GM12878 (cell line): ENCODE data around the gene MYL11. TPM values are rescaled to one million over a fixed set of nuclear protein-coding genes. Genes with fewer than 3 reads are reported as not detected.

ENCODE experiments used
- ATAC-seq: fragments of 200-7000 bp; cut with Tn5 transposase; 3 replicates; pipeline ENCODE4 v1.9.1; 2020; ENCODE audit warnings: mild to moderate bottlenecking, moderate library complexity
- BruUV-seq: library from RNA; stranded (reverse); fragments of 400-500 nt; replicated peaks from 2 replicates; lab custom pipeline; 2021; lab: Mats Ljungman, UMichigan
- CTCF ChIA-PET: fragments of 300-600 bp; sonication (Branson Sonifier 250); formaldehyde crosslinking; extraction: SDS; loops from one replicate; lab custom pipeline; 2021; ENCODE audit warnings: inconsistent platforms; lab: Yijun Ruan, JAX
- POLR2A ChIA-PET: fragments of 350-600 bp; formaldehyde crosslinking; extraction: SDS; loops from one replicate; lab custom pipeline; 2021; ENCODE audit warnings: inconsistent platforms; lab: Charles Lee
- RAD21 ChIA-PET: fragments of 300-600 bp; sonication (Branson Sonifier 250); formaldehyde crosslinking; loops from one replicate; lab custom pipeline; 2023; ENCODE audit warnings: antibody characterized with exemption; ENCODE audit not compliant: unreplicated experiment; lab: Charles Lee
- SMC1A ChIA-PET: fragments of 300-600 bp; sonication (Branson Sonifier 250); formaldehyde crosslinking; loops from one replicate; lab custom pipeline; 2023; ENCODE audit not compliant: unreplicated experiment, uncharacterized antibody; lab: Charles Lee
- DNase-seq: peaks from one replicate; pipeline ENCODE4 v3.0.0-alpha.2; 2011; ENCODE audit warnings: low read depth, low spot score
- FAIRE-seq: peaks from 3 replicates; lab custom pipeline; 2011; peaks lifted over from hg19 to GRCh38; lab: Jason Lieb, UNC
- H2AFZ ChIP-seq: 2 replicates; pipeline ENCODE4 v1.6.0; 2011; ENCODE audit warnings: low read depth, low read length, control low read depth; ENCODE audit not compliant: control insufficient read depth
- H3K27ac ChIP-seq: 2 replicates; pipeline ENCODE4 v1.5.1; 2011; ENCODE audit warnings: control low read depth; ENCODE audit not compliant: control insufficient read depth, insufficient read depth
- H3K27me3 ChIP-seq, 2 experiments: replicated peaks in 1 of 2; 2 replicates each; pipeline versions ENCODE4 v1.6.0 to v1.6.1; 2011; ENCODE audit warnings: low read length in 1 of 2; ENCODE audit not compliant: control insufficient read depth in 2 of 2, insufficient read depth in 2 of 2
- H3K36me3 ChIP-seq, 2 experiments: 2 replicates each; pipeline ENCODE4 v1.5.1; 2011; ENCODE audit warnings: low read length in 1 of 2; ENCODE audit not compliant: control insufficient read depth in 2 of 2, insufficient read depth in 2 of 2
- H3K4me1 ChIP-seq: 2 replicates; pipeline ENCODE4 v1.6.1; 2011; ENCODE audit warnings: mild to moderate bottlenecking, low read length, moderate library complexity, mixed read lengths; ENCODE audit not compliant: control insufficient read depth, insufficient read depth
- H3K4me2 ChIP-seq: 2 replicates; pipeline ENCODE4 v1.6.0; 2011; ENCODE audit warnings: control low read depth; ENCODE audit not compliant: control insufficient read depth, insufficient read depth
- H3K4me3 ChIP-seq: fragments of 200-600 bp; sonication (generic); 2 replicates; pipeline ENCODE4 v1.5.1; 2016
- H3K79me2 ChIP-seq: 2 replicates; pipeline ENCODE4 v1.6.0; 2011; ENCODE audit warnings: low read length; ENCODE audit not compliant: control insufficient read depth, insufficient read depth
- H3K9ac ChIP-seq: 2 replicates; pipeline ENCODE4 v1.8.0; 2011; ENCODE audit warnings: low read length, control low read depth, mixed read lengths; ENCODE audit not compliant: control insufficient read depth, insufficient read depth
- H3K9me3 ChIP-seq: replicated peaks from 3 replicates; pipeline ENCODE4 v1.5.1; 2011; ENCODE audit warnings: mild to moderate bottlenecking, low read length; ENCODE audit not compliant: control insufficient read depth, insufficient read depth
- H4K20me1 ChIP-seq: 2 replicates; pipeline ENCODE4 v1.6.0; 2011; ENCODE audit not compliant: control insufficient read depth, insufficient read depth
- NFXL1 ChIP-seq: fragments of 450-650 bp; IDR thresholded peaks from 2 replicates; pipeline ENCODE4 v1.6.1; 2017; ENCODE audit warnings: antibody characterized with exemption, mild to moderate bottlenecking, borderline replicate concordance
- POLR2A ChIP-seq: IDR thresholded peaks from 2 replicates; pipeline ENCODE4 v1.6.1; 2011; ENCODE audit warnings: low read depth, mild to moderate bottlenecking, low read length
- WGBS: methylation state at CpG from one replicate; pipeline ENCODE4 v1.1.6; 2016; ENCODE audit warnings: low lambda C conversion rate; ENCODE audit not compliant: insufficient replicate concordance, insufficient coverage; ENCODE audit errors: missing lambda C conversion rate; 5-methylcytosine and 5-hydroxymethylcytosine counted together
- in situ Hi-C: fragments of 300-500 bp; cut with MboI; formaldehyde crosslinking; loops from 9 replicates; pipeline ENCODE4 v1.14.3; 2018; ENCODE audit warnings: mixed read lengths
- intact Hi-C: fragments of 100-400 bp; cut with micrococcal nuclease; formaldehyde crosslinking; loops from one replicate; pipeline ENCODE4 v1.14.2; 2022; ENCODE audit not compliant: unreplicated experiment
- polyA plus RNA-seq, 11 experiments: library from polyadenylated mRNA; depleted of rRNA in 4 of 11; unstranded in 6 of 11; stranded (reverse) in 5 of 11; fragments of >200 nt; fragmentation: Nextera tagmentation in 4 of 11; fragmentation: Illumina TruSeq in 1 of 11; extraction: Ambion mirVana in 4 of 11; extraction: Trizol in 1 of 11; gene quantifications; 1 replicate in 1 of 11; 2 replicates in 10 of 11; pipeline versions ENCODE4 v1.2.1 to v1.2.3, GENCODE V29; 2011 to 2016; ENCODE audit warnings: inconsistent platforms in 2 of 11, missing spikeins in 2 of 11, low read depth in 1 of 11
- small RNA-seq: library from RNA; depleted of rRNA; stranded (forward); fragments of <200 nt; gene quantifications from one replicate; pipeline ENCODE3, GENCODE V24; 2014
- total RNA-seq, 4 experiments: library from RNA; depleted of rRNA in 3 of 4; stranded (reverse); fragments of >200 nt in 3 of 4; fragmentation: Illumina TruSeq in 1 of 4; extraction: Trizol in 1 of 4; gene quantifications; 2 replicates each; pipeline versions ENCODE4 v1.2.1 to v1.2.3, GENCODE V29; 2013 to 2021

Gene MYL11
- total and polyA plus RNA-seq, 10 of the 15 experiments (the other 5 are each of a cell fraction or from before 2014, with no cell fraction given): 0.19 to 1.2 (median 0.61) TPM; not detected in 5

DNA sequence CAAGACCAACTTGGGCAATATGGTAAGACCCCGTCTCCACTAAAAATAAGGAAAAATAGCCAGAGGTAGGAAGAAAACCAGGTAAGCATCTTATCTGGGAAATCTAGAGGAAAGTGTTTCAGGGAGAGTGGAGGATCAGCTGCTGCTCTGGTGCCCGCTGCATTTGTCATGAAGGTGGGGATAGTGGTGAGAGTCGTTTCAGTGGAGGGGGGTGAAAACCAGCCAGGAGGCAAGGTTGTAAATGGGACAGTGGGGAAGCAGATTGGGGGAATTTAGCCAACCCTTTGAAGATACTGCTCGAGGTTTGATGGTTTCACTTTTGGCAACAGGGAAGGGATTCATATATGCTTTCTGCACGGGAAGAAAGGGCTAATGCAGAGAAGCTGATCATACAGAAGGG, 46.4 kb downstream of the MYL11 start:
- H2AFZ ChIP-seq: no peak overlapping the region
- RAD21 ChIA-PET: no interaction called here
- ATAC-seq (no peak), FAIRE-seq (no peak), DNase-seq (no peak)
- SMC1A ChIA-PET: interaction anchor here (0.9 to 2.9 kb wide), 3 partner anchors 9 to 13 kb away, joined by 3 to 12 read pairs (median 3); partner anchors contain the start of gene DCTPP1
- H3K79me2 ChIP-seq: no peaks in the 10 kb centered on the region; the same call in none of the 2 replicates
- TF ChIP-seq POLR2A: 0 out of 2 replicates have a peak, but pooled peaks have one; percentile 4
- no peak for TF ChIP-seq NFXL1
- peaks cover 8% of the 10 kb centered on the region for H3K4me1 ChIP-seq
- H3K36me3 ChIP-seq: peaks cover 9 to 11% of the 10 kb centered on the region in 2 experiments
- no peak overlapping the region for H3K27ac ChIP-seq
- intact Hi-C loops (no loop called here), in situ Hi-C loops (no loop called here)
- BruUV-seq: no TSS peak
- CTCF ChIA-PET: no interaction called here
- POLR2A ChIA-PET: interaction anchor here (0.6 to 1.1 kb wide), 2 partner anchors 64 to 205 kb away, joined by 5 to 6 read pairs; no protein-coding TSS in a partner anchor
- H3K4me2 ChIP-seq: no peak overlapping the region
- no peaks in the 10 kb centered on the region for H3K27me3 ChIP-seq
- no peaks in the 10 kb centered on the region for H3K9me3 ChIP-seq
- no peaks in the 10 kb centered on the region for H4K20me1 ChIP-seq
- H3K9ac ChIP-seq: no peak overlapping the region
- no peak overlapping the region for H3K4me3 ChIP-seq
- 50% methylated on average over 5 of the region's 5 CpGs for WGBS

Small RNA genes within 50 kb of the gene (small RNA-seq; reads per million reads assigned to genes)
- gene RF00406: 0.70 reads per million, percentile 19 among the genes with 10 or more reads in this experiment

Other genes with a start within 250 kb of the MYL11 start
Only the 7 nearest of the 19 such genes appear.
- gene CD2BP2, start 19.5 kb upstream of the MYL11 start, total RNA-seq (2014; rRNA removed): 25.1 and 27.9 TPM in 2 replicates
- 26.5 and 29.3 TPM in 2 replicates for gene CD2BP2, start 19.5 kb upstream of the MYL11 start, total RNA-seq (2014; rRNA removed; fragmentation: Illumina TruSeq; extraction: Trizol)
- 47.9 and 52.8 TPM in 2 replicates for gene CD2BP2, start 19.5 kb upstream of the MYL11 start, total RNA-seq (2021)
- 36.7 and 46.6 TPM in 2 replicates for gene CD2BP2, start 19.5 kb upstream of the MYL11 start, polyA plus RNA-seq (2011; rRNA removed)
- gene CD2BP2, start 19.5 kb upstream of the MYL11 start, polyA plus RNA-seq (2014; fragmentation: Illumina TruSeq; extraction: Trizol): 26.8 and 33.3 TPM in 2 replicates
- 1 to 10 TPM; 3.3 to 5.5 TPM for gene CD2BP2, start 19.5 kb upstream of the MYL11 start, polyA plus RNA-seq (2014; fragmentation: Nextera tagmentation; extraction: Ambion mirVana)
- 34.3 and 35.8 TPM in 2 replicates for gene CD2BP2, start 19.5 kb upstream of the MYL11 start, polyA plus RNA-seq (2014; rRNA removed)
- gene CD2BP2, start 19.5 kb upstream of the MYL11 start, polyA plus RNA-seq (2016; fragmentation: Nextera tagmentation; extraction: Ambion mirVana): 10 to 100 TPM; 44.5 to 46.0 TPM
- gene TBC1D10B, start 4.3 kb upstream of the MYL11 start, total RNA-seq (2014; rRNA removed): 19.5 and 25.5 TPM in 2 replicates
- gene TBC1D10B, start 4.3 kb upstream of the MYL11 start, total RNA-seq (2014; rRNA removed; fragmentation: Illumina TruSeq; extraction: Trizol): 11.5 TPM in 2 replicates
- 44.0 and 51.2 TPM in 2 replicates for gene TBC1D10B, start 4.3 kb upstream of the MYL11 start, total RNA-seq (2021)
- gene TBC1D10B, start 4.3 kb upstream of the MYL11 start, polyA plus RNA-seq (2011; rRNA removed): 6.4 and 11.4 TPM in 2 replicates
- 15.7 and 19.0 TPM in 2 replicates for gene TBC1D10B, start 4.3 kb upstream of the MYL11 start, polyA plus RNA-seq (2014; fragmentation: Illumina TruSeq; extraction: Trizol)
- 1 to 10 TPM; 2.2 to 4.4 TPM for gene TBC1D10B, start 4.3 kb upstream of the MYL11 start, polyA plus RNA-seq (2014; fragmentation: Nextera tagmentation; extraction: Ambion mirVana)
- gene TBC1D10B, start 4.3 kb upstream of the MYL11 start, polyA plus RNA-seq (2014; rRNA removed): 26.2 and 30.7 TPM in 2 replicates
- 10 to 100 TPM in 1 of 2 experiments, 1 to 10 TPM in 1; 6.9 to 11.6 TPM for gene TBC1D10B, start 4.3 kb upstream of the MYL11 start, polyA plus RNA-seq (2016; fragmentation: Nextera tagmentation; extraction: Ambion mirVana)
- gene SEPTIN1, start 7.8 kb downstream of the MYL11 start, total RNA-seq (2014; rRNA removed): 85.4 and 89.7 TPM in 2 replicates
- gene SEPTIN1, start 7.8 kb downstream of the MYL11 start, total RNA-seq (2014; rRNA removed; fragmentation: Illumina TruSeq; extraction: Trizol): 47.7 and 52.6 TPM in 2 replicates
- 124 and 125 TPM in 2 replicates for gene SEPTIN1, start 7.8 kb downstream of the MYL11 start, total RNA-seq (2021)
- gene SEPTIN1, start 7.8 kb downstream of the MYL11 start, polyA plus RNA-seq (2011; rRNA removed): 42.5 and 62.5 TPM in 2 replicates
- gene SEPTIN1, start 7.8 kb downstream of the MYL11 start, polyA plus RNA-seq (2014; fragmentation: Illumina TruSeq; extraction: Trizol): 85.0 and 130 TPM in 2 replicates
- gene SEPTIN1, start 7.8 kb downstream of the MYL11 start, polyA plus RNA-seq (2014; fragmentation: Nextera tagmentation; extraction: Ambion mirVana): 10 to 100 TPM in 1 of 2 experiments, 1 to 10 TPM in 1; 2.8 to 16.0 TPM
- 98.4 and 124 TPM in 2 replicates for gene SEPTIN1, start 7.8 kb downstream of the MYL11 start, polyA plus RNA-seq (2014; rRNA removed)
- gene SEPTIN1, start 7.8 kb downstream of the MYL11 start, polyA plus RNA-seq (2016; fragmentation: Nextera tagmentation; extraction: Ambion mirVana): 100 to 1,000 TPM; 147 to 153 TPM
- 10.5 and 10.6 TPM in 2 replicates for gene ZNF48, start 20.6 kb downstream of the MYL11 start, total RNA-seq (2014; rRNA removed)
- 6.4 and 6.6 TPM in 2 replicates for gene ZNF48, start 20.6 kb downstream of the MYL11 start, total RNA-seq (2014; rRNA removed; fragmentation: Illumina TruSeq; extraction: Trizol)
- 11.1 and 12.0 TPM in 2 replicates for gene ZNF48, start 20.6 kb downstream of the MYL11 start, total RNA-seq (2021)
- 3.2 and 4.0 TPM in 2 replicates for gene ZNF48, start 20.6 kb downstream of the MYL11 start, polyA plus RNA-seq (2011; rRNA removed)
- 1.3 and 4.5 TPM in 2 replicates for gene ZNF48, start 20.6 kb downstream of the MYL11 start, polyA plus RNA-seq (2014; fragmentation: Illumina TruSeq; extraction: Trizol)
- gene ZNF48, start 20.6 kb downstream of the MYL11 start, polyA plus RNA-seq (2014; fragmentation: Nextera tagmentation; extraction: Ambion mirVana): 1 to 10 TPM in 1 of 2 experiments, under 1 TPM in 1; 0.14 to 1.0 TPM
- gene ZNF48, start 20.6 kb downstream of the MYL11 start, polyA plus RNA-seq (2014; rRNA removed): 7.0 and 8.6 TPM in 2 replicates
- 1 to 10 TPM in 1 of 2 experiments, under 1 TPM in 1; 0.88 to 1.2 TPM for gene ZNF48, start 20.6 kb downstream of the MYL11 start, polyA plus RNA-seq (2016; fragmentation: Nextera tagmentation; extraction: Ambion mirVana)
- 4.9 and 6.2 TPM in 2 replicates for gene ZNF771, start 32.8 kb downstream of the MYL11 start, total RNA-seq (2014; rRNA removed)
- 1.7 and 2.2 TPM in 2 replicates for gene ZNF771, start 32.8 kb downstream of the MYL11 start, total RNA-seq (2014; rRNA removed; fragmentation: Illumina TruSeq; extraction: Trizol)
- 5.2 and 5.4 TPM in 2 replicates for gene ZNF771, start 32.8 kb downstream of the MYL11 start, total RNA-seq (2021)
- 1.9 and 2.3 TPM in 2 replicates for gene ZNF771, start 32.8 kb downstream of the MYL11 start, polyA plus RNA-seq (2011; rRNA removed)
- gene ZNF771, start 32.8 kb downstream of the MYL11 start, polyA plus RNA-seq (2014; fragmentation: Illumina TruSeq; extraction: Trizol): 0.62 and 1.0 TPM in 2 replicates
- 1 to 10 TPM in 1 of 2 experiments, under 1 TPM in 1; 0.98 to 2.0 TPM for gene ZNF771, start 32.8 kb downstream of the MYL11 start, polyA plus RNA-seq (2014; fragmentation: Nextera tagmentation; extraction: Ambion mirVana)
- 5.1 and 6.9 TPM in 2 replicates for gene ZNF771, start 32.8 kb downstream of the MYL11 start, polyA plus RNA-seq (2014; rRNA removed)
- gene ZNF771, start 32.8 kb downstream of the MYL11 start, polyA plus RNA-seq (2016; fragmentation: Nextera tagmentation; extraction: Ambion mirVana): 1 to 10 TPM; 5.7 to 7.6 TPM
- 82.2 and 93.4 TPM in 2 replicates for gene DCTPP1, start 55.2 kb downstream of the MYL11 start, total RNA-seq (2014; rRNA removed)
- gene DCTPP1, start 55.2 kb downstream of the MYL11 start, total RNA-seq (2014; rRNA removed; fragmentation: Illumina TruSeq; extraction: Trizol): 64.3 and 72.1 TPM in 2 replicates
- 151 and 157 TPM in 2 replicates for gene DCTPP1, start 55.2 kb downstream of the MYL11 start, total RNA-seq (2021)
- 142 and 183 TPM in 2 replicates for gene DCTPP1, start 55.2 kb downstream of the MYL11 start, polyA plus RNA-seq (2011; rRNA removed)
- 88.1 and 117 TPM in 2 replicates for gene DCTPP1, start 55.2 kb downstream of the MYL11 start, polyA plus RNA-seq (2014; fragmentation: Illumina TruSeq; extraction: Trizol)
- gene DCTPP1, start 55.2 kb downstream of the MYL11 start, polyA plus RNA-seq (2014; fragmentation: Nextera tagmentation; extraction: Ambion mirVana): 100 to 1,000 TPM in 1 of 2 experiments, 10 to 100 TPM in 1; 76.6 to 162 TPM
- 173 and 179 TPM in 2 replicates for gene DCTPP1, start 55.2 kb downstream of the MYL11 start, polyA plus RNA-seq (2014; rRNA removed)
- 100 to 1,000 TPM; 255 to 266 TPM for gene DCTPP1, start 55.2 kb downstream of the MYL11 start, polyA plus RNA-seq (2016; fragmentation: Nextera tagmentation; extraction: Ambion mirVana)
- gene SEPHS2, start 71.1 kb downstream of the MYL11 start, total RNA-seq (2014; rRNA removed): 33.5 and 40.8 TPM in 2 replicates
- gene SEPHS2, start 71.1 kb downstream of the MYL11 start, total RNA-seq (2014; rRNA removed; fragmentation: Illumina TruSeq; extraction: Trizol): 36.3 and 38.9 TPM in 2 replicates
- 85.9 and 86.2 TPM in 2 replicates for gene SEPHS2, start 71.1 kb downstream of the MYL11 start, total RNA-seq (2021)
- 94.3 and 102 TPM in 2 replicates for gene SEPHS2, start 71.1 kb downstream of the MYL11 start, polyA plus RNA-seq (2011; rRNA removed)
- 69.9 and 80.6 TPM in 2 replicates for gene SEPHS2, start 71.1 kb downstream of the MYL11 start, polyA plus RNA-seq (2014; fragmentation: Illumina TruSeq; extraction: Trizol)
- 10 to 100 TPM; 21.6 to 37.4 TPM for gene SEPHS2, start 71.1 kb downstream of the MYL11 start, polyA plus RNA-seq (2014; fragmentation: Nextera tagmentation; extraction: Ambion mirVana)
- 76.4 and 76.5 TPM in 2 replicates for gene SEPHS2, start 71.1 kb downstream of the MYL11 start, polyA plus RNA-seq (2014; rRNA removed)
- gene SEPHS2, start 71.1 kb downstream of the MYL11 start, polyA plus RNA-seq (2016; fragmentation: Nextera tagmentation; extraction: Ambion mirVana): 10 to 100 TPM; 75.9 to 99.8 TPM